Measurements from ENCODE around the gene SH3BP2.

Gene SH3BP2

DNA sequence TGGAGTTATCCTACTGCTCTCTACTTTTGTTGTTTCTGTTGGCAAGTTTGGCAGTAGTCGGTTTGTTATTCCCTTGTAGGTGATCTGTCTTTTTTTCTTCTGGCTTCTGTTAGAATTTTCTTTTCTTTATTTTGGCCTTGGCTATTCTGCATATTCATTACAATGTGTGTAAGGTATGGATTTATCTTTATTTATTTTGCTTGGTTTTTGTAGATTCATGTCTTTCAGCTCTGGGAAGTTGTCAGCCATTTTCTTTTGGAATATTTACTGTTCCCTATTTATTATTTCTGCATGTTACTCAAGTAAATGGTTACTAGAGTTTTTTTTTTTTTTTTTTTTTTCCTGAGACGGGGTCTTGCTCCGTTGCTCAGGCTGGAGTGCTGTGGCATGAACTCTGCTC, 63.4 kb downstream of the SH3BP2 start:
- DNase-seq (ENCODE audit: low spot score), result no peak

DNA sequence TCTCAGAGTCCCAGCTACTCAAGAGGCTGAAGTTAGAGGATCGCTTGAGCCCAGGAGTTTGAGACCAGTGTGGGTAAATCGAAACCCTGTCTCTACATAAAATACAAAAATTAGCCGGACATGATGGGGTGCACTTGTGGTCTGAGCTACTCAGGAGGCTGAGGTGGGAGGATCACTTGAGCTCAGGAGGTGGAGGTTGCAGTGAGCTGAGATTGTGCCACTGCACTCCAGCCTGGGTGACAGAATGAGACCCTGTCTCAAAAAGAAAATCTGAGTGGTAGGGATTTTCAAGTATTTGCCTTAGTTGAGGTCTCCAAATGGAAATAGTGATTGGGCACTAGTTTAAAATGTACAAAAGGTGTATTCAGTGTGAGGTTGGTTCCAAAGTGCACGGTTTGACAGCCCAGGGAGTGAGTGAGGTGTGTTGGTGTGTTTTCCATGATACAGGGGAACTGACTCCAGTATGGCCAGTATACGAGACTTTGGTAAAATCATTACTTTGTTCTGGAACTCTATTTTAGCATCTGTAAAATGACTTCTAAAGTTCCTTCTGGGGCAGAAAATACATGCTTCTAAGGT, 64.6 kb downstream of the SH3BP2 start:
- DNase-seq (ENCODE audit: low spot score), result no peak

DNA sequence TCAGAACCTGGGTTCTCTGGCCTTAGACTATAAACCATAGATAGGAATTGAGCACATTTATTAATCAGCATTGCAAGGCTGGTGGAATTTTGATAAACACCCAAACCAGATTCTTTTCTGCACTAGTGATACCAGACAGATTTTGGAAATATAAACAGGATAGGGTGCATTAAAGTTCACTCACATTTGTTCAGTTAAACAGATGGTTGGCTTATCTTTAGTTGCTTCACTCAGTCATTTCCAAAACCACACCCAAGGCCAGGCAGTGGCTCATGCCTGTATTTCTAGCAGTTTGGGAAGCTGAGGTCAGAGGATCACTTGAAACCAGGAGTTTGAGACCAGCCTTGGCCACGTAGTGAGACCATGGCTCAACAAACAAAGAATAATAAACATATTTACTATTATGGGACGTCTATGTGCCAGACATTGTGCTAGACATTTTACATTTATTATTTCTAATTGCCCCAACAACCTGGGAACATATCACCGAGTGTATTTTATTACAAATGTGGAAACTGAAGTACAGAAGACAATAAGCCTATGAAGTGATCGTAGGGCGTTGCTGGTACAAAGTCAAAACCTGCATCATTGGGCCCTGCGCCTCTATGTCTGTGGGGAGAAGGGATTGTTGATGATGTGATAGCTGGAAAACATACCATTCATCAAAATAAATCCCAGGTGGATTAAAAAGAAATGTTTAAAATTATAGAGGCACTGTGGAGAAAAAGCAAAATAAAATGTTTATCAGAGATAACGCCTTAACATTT, 65.7 kb downstream of the SH3BP2 start:
- DNase-seq (ENCODE audit: low spot score), result no peak

DNA sequence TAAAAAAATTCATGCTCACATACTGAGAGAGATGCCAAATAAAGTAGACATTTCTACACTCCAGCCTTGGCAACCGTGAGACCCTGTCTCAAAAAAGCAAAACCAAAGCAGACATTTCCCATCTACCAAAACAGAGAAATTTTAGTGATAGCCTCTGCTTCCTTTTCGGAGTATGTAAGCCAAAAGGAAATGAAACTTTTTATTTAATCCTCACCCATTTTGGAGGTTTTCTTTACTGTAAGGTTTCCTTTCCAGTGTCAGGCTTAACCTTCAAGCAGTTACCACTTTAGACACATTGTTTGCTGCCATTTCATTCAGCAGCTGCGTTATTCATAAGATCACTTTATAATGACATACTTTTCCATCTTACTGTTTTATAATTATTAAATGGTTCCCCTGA, 66.6 kb downstream of the SH3BP2 start:
- DNase-seq (ENCODE audit: low spot score), result no peak

DNA sequence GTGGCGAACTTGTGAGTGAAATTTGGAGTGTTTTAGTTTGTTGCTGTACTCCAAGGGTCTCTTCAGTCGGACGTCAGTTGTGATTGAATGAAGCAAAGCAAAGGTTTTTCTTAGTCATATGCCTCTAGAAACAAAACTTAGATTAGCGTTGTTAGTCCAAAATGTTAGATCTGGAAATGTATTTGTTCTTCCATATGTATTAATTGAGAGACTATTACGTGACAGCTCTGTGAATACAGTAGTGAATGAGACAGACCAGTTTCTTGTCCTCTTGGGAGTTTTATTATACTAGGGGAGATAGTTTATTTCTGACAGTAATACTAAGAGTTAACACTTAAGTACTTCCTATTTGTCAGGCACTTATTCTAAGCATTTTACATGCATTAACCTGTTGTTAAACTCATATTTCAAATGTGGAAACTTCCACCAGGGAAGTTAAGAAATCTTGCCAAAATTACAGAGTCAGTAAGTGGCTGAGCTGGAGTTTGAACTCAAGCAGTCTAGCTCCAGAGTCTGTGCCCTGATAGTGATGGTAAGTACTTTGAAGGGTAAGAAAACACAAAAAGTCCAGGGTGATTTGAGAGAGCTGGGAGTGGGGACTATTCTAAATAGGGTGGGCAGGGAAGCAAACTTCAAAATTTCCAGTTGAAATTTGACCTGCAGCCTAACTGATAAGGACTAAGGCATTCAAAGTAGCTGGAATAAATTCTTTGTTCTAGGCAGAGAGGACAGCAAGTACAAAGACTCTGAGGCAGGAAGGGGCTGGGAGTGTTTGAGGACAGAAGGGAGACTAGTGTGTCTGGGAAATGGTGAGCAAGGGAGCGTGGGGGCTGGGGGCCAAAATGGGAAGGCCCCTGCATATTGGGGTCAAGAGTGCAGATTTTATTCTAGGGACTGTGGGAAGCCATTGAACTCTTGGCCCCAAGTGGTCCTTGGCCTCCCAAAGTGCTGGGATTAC, 67.8 kb downstream of the SH3BP2 start:
- DNase-seq (ENCODE audit: low spot score), result no peak

DNA sequence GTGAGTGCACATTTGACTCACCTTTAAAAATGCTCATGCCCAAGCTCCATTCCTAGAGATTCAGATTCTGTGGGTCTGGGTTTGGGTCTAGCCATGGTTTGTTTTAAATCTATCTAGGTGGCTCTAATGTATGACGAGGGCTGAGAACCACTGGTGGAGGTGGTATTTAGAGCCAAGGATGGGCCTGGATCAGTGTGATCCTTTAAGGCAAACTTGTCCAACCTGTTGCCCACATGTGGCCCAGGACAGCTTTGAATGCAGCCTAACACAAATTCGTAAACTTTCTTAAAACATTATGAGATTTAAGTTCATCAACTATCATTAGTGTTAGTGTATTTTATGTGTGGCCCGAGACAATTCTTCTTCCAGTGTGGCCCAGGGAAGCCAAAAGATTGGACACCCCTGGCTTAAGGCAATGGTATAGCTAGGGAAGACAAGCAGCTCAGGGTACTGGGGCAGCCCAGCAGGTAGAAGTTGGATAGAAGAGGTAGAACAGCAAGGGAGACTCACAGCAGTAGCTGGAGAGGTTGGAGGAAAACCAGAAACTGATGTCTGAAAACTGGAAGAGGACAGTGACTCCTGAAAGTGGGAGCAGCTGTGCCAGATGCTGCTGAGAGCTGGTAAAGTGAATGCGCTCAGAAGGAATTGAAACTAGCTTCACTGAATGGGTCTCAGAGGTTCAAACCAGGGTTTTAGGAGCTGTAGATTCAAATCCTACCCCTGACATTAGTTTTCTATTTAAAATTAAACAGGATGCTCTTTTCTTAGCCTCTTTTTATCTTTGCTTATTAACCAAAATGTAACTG, 68.9 kb downstream of the SH3BP2 start:
- no peak for DNase-seq (ENCODE audit: low spot score)

DNA sequence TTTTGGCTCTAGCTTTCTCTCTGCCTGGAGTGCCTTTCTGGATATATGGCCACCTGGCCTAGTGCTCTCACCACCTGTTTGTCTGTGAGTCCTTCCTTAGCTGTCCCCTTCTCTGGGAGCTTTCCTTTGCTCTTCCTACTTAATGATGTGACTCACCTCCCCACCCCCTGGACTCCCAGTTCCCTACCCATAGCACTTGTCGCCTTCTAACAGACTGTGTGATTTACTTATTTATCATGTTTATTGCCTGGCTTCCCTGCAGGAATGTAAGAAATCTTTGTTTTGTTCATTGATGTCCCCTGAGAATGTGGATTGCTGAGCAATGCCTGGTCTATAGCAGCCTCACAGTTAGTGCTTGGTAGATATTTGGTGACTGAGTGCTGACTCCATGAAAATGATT, 69.6 kb downstream of the SH3BP2 start:
- DNase-seq (ENCODE audit: low spot score), result no peak

DNA sequence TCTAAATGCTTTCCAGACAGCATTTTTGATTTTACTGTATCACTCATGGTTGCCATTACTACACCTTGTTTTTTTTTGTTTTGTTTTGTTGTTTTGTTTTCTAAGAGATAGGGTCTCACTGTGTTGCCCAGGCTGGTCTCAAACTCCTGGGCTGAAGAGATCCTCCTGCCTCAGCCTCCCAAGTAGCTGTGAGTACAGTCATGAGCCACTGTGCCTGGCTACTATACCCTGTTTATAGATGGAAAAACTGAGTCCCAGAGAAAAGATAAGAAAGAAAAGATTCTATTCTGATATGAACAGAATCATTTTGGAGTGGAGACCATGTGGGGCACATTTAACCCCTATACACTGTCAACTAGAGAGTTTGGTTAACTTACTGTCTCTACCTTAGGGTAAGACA, 70.8 kb downstream of the SH3BP2 start:
- no peak for DNase-seq (ENCODE audit: low spot score)

DNA sequence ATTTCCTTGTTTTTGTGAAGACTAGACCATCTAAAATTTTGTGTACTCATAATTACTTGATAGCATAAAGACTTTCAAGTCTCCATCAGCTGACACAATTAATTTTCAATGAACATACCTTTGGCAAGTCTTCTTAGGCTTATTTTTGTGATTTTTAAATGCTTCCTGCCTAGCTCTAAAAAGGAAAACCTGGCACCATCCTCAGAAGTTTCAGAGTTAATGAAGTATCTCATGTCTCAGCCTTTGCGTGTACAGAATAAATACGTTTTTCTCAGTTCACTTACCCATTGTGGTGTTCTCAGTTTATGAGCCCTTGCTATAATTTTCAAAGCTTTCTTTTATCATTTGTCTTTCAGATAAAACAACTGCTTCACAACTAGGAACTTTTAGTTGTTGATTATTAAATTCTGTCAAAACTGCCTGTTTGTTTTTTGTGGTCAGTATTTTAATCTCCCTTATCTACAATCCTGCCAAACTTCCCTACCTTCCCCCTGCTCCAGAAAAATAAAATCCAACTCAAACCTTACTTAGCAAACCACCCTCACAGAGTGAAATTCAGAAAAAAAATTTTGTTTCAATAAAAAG, 72.4 kb downstream of the SH3BP2 start:
- no peak for DNase-seq (ENCODE audit: low spot score)

DNA sequence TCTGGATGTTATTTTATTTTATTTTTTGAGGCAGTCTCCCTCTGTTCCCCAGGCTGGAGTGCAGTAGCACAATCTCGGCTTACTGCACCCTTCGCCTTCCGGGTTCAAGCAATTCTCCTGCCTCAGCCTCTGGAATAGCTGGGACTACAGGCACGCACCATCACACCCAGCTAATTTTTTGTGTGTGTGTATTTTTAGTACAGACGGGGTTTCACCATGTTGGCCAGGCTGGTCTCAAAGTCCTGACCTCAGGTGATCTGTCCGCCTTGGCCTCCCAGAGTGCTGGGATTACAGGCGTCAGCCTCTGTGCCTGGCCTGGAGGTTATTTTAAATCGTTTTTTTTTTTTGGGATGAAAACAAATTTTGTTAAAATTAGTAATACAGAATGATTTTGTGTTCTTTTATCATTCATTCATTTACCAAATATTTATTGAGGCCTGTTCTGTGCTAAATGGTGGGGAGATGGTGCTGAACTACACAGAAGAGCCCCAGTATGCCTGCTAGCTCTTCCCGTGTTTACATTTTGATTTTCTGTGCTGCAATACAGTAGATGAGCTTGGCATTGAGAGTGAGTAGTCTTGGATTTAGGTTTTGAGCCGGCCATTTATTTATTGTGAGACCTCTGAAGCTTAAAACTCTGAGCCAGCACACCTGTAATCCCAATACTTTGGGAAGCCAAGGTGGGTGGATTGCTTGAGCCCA, 73.4 kb downstream of the SH3BP2 start:
- no peak for DNase-seq (ENCODE audit: low spot score)

DNA sequence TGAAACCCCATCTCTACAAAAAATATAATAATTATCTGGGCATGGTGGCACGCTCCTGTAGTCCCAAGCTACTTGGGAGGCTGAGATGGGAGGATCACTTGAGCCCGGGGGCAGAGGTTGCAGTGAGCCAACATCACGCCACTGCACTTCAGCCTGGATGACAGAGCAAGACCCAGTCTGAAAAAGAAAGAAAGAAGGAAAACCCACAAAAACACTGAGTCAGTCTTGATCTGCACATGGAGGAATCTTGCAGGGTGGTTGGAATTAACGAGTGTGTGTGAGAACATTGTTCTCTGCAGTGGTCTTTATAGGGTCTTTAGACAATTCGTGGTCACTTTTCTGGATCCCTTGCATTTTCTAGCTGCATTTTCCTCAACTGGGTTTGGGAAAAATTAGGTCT, 74.0 kb downstream of the SH3BP2 start:
- DNase-seq (ENCODE audit: low spot score), result no peak

DNA sequence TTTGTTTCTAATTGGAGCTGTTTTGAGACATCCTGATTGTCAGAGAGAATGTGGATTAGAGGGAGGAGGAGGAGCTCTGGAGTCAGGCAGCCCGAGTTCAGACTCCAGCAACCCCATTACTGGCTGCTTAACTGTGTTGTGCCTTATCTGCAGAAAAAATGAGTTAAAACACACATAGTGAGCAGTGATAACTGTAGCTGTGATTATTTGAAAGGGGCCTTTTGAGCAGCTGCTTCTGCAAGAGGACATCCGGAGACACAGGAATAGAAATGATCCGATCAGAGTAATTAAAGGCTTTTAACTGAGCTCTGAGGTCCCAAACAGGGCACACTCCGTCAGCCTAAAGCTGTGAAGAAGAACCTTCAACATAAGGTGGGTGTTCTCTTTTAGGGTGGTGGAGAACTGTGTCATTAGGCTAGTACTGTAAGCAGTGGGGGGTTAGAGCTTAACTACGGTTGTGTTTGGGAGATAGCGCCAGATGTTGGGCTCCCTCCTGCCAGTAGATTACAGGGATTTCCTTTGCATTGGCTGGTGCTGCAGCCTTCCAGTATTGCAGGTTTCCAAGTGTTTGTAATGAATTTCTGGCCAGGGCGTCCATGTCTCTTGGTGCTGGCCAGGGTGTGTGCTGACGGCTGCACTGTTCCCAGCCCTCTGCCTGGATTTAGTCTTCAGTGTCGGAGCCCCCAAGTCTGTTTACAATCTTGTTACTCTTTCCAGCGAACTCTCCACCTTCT, 75.0 kb downstream of the SH3BP2 start:
- DNase-seq (ENCODE audit: low spot score), result no peak

DNA sequence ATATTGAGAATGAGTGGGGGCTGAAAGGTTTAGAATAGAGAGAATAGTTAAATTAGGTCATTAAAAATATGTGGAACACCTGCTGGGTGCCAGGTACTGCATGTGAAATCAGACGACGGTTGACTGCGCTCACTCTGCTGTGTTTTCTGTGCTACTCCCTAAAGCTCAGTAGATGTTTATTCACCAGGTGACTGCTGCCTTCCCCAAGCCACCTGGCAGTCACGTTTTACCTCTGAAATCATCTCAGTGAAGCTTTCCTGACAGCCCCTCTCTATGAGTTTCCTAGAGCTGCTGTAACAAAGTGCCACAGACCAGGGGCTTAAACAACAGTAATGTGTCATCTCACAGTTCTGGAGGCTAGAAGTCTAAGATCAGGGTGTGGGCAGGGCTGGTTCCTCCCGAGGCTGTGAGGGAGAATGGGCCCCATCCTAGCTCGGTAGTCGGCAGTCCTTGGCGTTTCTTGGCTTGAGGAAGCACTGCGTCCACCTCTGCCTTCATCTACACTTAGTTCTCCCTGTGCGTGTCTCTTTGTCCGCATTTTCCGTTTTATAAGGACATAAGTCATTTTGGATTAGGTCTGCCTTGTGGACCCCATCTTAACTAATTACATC, 76.1 kb downstream of the SH3BP2 start:
- DNase-seq (ENCODE audit: low spot score), result no peak

DNA sequence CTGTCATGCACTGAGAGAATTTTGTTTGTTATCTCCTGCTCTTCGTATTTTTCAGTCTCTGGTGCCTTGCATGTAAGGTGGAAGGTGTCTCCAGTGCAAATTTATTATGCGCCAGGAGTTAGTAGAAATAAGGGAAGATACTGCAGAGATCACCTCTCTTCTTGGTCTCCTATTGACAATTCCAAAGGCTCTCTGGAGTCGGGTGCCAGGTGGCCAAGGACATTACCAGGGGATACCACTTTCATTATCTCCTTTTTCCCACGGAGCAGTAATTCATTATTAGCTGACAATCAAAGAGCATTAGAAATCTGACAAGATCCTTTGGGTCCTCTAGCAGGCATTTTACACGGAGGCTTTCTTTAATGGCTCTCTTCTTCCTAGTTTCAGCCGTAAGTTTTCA, 76.8 kb downstream of the SH3BP2 start:
- no peak for DNase-seq (ENCODE audit: low spot score)

DNA sequence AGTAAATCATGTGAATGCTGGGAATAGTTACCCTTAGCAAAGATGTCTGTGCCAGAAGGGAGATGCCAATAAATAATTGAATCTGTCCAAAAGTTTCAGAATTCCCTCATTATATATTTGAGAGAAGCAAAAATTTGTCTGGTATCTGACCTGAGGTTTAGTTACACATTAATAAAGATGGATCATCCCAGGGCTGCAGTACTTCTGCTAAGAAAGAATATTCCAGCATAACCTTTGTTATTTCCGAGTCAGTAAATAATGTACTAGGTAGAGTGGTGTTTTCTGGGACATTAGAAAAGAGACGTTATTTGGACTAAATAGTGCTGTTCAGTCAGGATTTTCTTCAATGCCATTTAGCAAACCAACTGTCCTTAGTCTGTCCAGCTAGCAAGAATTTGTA, 77.2 kb downstream of the SH3BP2 start:
- DNase-seq (ENCODE audit: low spot score), result no peak

DNA sequence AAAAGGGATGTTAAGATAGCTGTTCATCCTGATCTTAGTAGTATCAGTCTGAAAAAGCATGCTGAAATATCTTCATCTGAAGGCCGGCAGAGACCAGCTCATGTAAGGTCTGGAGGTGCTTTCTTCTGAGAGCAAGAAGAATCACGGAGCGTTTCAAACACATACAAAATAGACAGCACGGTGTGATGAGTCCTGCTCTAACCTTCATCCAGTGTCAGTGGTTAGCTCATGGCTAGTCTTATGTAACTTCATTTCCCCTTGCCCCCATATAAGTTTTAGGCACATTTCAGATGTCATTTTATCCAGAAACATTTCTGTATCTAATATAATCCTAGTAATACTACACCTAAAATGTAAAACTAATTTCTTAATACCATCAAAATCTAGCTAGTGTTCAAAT, 78.6 kb downstream of the SH3BP2 start:
- DNase-seq (ENCODE audit: low spot score), result no peak

DNA sequence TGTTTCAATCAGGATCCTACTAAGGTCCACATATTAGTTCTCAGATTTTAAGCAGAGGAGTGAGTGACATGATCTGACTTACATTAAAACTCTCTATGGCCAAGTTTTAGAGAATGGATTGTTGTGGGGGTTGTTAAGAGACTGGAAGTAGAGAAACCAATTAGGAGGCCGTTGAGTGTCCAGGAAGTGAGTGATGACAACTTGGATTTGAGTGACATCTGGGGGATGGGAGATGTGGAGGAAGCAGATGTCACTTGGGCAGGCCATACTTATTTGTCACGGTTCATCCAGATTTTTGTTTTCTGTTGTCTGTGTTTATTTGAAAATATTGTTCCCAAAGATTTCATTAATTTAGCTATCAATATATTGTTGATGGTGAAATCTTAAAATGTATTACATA, 79.0 kb downstream of the SH3BP2 start:
- DNase-seq (ENCODE audit: low spot score), result no peak

DNA sequence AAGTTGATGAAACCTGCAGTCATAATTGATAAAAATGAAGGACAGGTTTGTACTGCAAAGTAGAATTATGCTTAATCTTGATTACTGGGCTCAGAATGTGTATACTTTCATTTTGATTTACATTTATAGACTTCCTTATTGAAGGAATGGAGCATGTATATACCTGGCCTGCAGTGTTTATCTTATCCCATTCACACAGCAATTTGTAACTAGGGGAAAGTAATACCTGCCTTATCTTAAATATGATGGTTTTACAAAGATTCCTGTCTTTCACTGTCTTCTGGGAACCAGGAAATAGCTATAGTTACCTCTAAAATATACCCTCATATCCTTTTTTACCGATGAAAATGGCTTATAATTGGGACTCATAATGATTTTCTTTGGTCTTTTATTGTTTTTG, 80.4 kb downstream of the SH3BP2 start:
- no peak for DNase-seq (ENCODE audit: low spot score)

DNA sequence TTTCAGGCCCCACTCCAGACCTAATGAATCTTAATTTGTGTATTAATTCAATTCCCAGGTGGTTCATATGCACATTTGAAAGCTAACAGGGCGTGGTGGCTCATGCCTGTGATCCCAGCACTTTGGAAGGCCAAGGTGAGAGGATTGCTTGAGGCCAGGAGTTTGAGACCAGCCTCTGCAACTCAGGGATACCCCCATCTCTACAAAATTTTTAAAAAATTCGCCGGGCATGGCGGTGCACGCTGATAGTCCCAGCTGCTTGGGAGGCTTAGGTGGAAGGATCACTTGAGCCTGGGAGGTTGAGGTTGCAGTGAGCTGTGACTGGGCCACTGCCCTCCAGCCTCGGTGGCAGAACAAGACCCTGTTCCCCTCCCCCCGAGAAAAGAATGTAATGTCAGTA, 82.0 kb downstream of the SH3BP2 start:
- DNase-seq (ENCODE audit: low spot score), result no peak

DNA sequence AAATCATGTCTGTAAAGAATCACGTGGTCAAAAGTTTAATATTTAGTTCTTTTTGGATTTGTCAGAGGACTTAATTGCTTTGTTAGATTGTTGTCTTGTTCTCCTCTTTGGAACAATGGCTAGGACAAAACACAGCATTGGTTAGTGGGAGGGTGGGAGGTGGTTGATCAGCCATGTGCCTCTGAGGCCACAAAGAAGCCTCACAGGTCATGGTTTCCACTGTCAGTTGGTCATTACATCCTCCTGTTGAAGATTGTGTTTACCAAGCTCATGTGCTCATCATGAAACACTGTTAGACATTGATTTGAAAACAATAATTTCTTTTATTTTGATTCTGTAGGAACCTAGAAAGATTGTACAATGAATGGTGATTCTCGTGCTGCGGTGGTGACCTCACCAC, 82.7 kb downstream of the SH3BP2 start:
- DNase-seq (ENCODE audit: low spot score), result no peak
